Keratinocyte (primary cell): Measurements from ENCODE around the gene RASL10A.

Experiments used
- EZH2 ChIP-seq: IDR thresholded peaks from one replicate; pipeline ENCODE4 v1.6.1; 2012; ENCODE audit warnings: inconsistent platforms, mild to moderate bottlenecking, low read length, moderate library complexity
- TF ChIP-seq, protein P1 (sequence below), 3 experiments: IDR thresholded peaks in 1 of 3; conservative IDR thresholded peaks in 1 of 3; optimal IDR thresholded peaks in 1 of 3; 2 replicates in 2 of 3; 3 replicates in 1 of 3; pipeline versions ENCODE3 to v1.5.1; 2011; ENCODE audit warnings: low read length in 3 of 3, mild to moderate bottlenecking in 3 of 3, moderate library complexity in 2 of 3, control low read depth in 1 of 3, inconsistent platforms in 1 of 3; ENCODE audit not compliant: insufficient read depth in 2 of 3; ENCODE audit errors: extremely low read depth in 1 of 3

GRCh38 chr22:29335656-29336055 is 20.2 kb upstream of the RASL10A start:
- TF ChIP-seq, protein P1, sequence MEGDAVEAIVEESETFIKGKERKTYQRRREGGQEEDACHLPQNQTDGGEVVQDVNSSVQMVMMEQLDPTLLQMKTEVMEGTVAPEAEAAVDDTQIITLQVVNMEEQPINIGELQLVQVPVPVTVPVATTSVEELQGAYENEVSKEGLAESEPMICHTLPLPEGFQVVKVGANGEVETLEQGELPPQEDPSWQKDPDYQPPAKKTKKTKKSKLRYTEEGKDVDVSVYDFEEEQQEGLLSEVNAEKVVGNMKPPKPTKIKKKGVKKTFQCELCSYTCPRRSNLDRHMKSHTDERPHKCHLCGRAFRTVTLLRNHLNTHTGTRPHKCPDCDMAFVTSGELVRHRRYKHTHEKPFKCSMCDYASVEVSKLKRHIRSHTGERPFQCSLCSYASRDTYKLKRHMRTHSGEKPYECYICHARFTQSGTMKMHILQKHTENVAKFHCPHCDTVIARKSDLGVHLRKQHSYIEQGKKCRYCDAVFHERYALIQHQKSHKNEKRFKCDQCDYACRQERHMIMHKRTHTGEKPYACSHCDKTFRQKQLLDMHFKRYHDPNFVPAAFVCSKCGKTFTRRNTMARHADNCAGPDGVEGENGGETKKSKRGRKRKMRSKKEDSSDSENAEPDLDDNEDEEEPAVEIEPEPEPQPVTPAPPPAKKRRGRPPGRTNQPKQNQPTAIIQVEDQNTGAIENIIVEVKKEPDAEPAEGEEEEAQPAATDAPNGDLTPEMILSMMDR (optimal IDR thresholded peaks at IDR 0.05 in 1 of 3, IDR thresholded peaks at IDR 0.05 in 1 of 3, conservative IDR thresholded peaks at IDR 0.05 in 1 of 3; ENCODE audit: extremely low read depth in 1 of 3, insufficient read depth in 2 of 3, low read length in 3 of 3): no peak
- TF ChIP-seq EZH2: no peak
